Measurements from ENCODE around the gene GPR132.

Gene GPR132

DNA sequence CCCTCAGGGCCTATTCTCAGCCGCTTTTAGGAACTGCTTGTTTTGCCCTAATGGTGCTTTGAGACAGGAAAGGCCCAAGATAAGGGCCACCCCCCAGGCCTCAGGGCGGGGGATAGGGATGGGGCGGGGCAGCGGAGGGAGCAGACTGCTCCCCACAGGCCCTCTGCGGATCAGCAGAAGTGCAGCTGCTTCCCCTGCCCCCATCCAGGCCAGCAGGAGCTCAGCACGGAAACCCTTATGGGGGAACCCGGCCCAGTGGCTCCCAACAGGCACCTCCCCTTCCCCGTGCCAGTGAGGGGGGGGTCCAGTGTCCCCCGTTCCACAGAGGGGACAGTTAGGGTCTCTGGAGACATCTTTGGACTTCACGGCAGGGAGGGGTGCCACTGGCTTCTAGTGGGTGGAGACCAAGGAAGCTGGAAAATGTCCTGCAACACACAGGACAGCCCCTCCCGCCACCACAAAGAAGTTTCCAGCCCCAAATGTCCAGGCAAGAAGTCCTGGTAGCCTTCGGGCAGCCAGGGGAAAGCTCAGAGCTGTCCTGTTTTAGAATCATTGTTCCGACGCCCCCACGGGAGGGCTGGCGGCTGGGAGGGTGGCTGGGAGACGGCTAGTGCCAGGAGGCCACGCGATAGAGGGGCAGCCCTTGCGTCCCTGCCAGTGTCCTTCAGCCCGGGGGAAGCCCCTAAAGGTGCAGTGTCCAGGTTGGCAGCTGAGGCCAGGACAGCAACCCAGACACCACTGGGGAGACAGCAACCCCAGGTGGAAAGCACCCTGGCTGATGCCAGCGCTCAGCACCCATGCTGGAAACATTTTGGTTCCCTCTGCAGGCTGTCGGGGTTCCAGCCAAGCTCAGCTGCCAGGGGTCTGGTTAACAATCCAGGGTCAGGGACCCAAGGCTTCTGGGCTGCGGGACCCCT is 10.4 kb upstream of the GPR132 start:
- H3K4me3 ChIP-seq (ENCODE audit: low read length) = no peak overlapping the region; the same call in 1 of the 2 replicates
- TF ChIP-seq ZNF274 (IDR thresholded peaks at IDR 0.05; ENCODE audit: low read depth, low read length) = no peak

GRCh38 chr14:105074601-105075053 is 9.4 kb upstream of the GPR132 start:
- no peak for TF ChIP-seq ZNF274 (IDR thresholded peaks at IDR 0.05; ENCODE audit: low read depth, low read length)
- no peak overlapping the region for H3K4me3 ChIP-seq (ENCODE audit: low read length)

- H3K4me3 ChIP-seq (ENCODE audit: low read length) = no peak overlapping the region
- no peak for TF ChIP-seq ZNF274 (IDR thresholded peaks at IDR 0.05; ENCODE audit: low read depth, low read length)
Observed at GRCh38 chr14:105073720-105074600, 8.7 kb upstream of the GPR132 start.

GRCh38 chr14:105072892-105073719 is 7.9 kb upstream of the GPR132 start:
- H3K4me3 ChIP-seq (ENCODE audit: low read length) = no peak overlapping the region
- no peak for TF ChIP-seq ZNF274 (IDR thresholded peaks at IDR 0.05; ENCODE audit: low read depth, low read length)

DNA sequence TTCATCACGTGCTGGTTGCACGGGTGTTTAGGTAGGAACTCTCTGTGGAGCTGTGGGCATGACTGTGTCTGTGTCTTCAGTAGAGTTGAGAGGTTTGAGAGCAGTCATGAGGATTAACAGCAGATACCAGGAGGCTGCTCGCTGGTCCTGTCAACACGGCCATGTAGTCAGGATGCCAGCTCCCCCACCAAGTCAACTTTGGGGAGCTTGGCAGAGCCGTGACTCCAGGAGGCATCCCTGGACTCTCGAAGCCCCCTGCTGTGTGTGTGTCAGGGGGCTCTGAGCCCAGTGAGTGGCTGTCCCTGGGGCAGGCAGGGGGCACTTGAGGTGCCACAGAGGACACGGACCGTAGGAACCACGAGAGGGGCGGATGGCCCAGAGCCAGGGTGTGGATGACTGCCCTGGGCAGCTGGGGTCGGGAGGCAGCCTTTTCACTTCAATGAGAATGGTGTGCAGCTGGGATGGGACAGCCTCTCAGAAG is 7.2 kb upstream of the GPR132 start:
- no peak for TF ChIP-seq ZNF274 (IDR thresholded peaks at IDR 0.05; ENCODE audit: low read depth, low read length)
- no peak overlapping the region for H3K4me3 ChIP-seq (ENCODE audit: low read length)

DNA sequence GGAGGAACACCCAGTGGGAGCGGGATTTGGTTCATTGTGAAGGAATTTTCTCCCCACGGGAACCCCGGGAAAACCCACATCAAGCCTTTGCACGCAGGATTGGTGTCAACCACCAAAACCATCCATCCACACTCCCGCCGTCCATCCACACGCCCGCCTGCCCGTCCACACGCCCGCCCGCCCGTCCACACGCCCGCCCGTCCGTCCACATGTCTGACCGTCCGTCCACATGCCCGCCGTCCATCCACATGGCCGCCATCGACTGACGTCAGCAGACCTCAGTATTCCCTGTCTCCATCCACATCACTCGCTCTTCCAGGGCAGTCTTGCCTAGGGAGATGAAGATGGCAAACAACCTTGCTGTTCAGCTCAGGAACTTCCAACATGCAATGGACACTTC is 6.7 kb upstream of the GPR132 start:
- TF ChIP-seq ZNF274 (IDR thresholded peaks at IDR 0.05; ENCODE audit: low read depth, low read length) = no peak
- H3K4me3 ChIP-seq (ENCODE audit: low read length) = no peak overlapping the region

DNA sequence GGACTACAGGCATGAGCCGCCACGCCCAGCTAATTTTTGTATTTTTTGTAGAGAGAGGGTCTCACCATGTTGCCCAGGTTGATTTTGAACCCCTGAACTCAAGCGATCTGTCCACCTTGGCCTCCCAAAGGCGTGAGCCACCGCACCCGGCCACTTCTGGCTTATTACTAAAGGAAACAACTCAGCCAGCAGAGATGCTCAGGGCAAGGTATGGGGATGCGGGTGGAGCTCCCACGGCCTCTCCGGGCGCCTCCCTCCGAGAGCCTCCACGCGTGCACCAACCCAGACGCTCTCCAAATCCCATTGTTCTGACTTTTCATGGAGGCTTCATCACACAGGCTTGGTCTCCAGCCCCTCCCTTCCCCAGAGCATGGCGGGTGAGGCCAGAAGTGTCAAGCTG is 6.1 kb upstream of the GPR132 start:
- no peak for TF ChIP-seq ZNF274 (IDR thresholded peaks at IDR 0.05; ENCODE audit: low read depth, low read length)
- H3K4me3 ChIP-seq (ENCODE audit: low read length) = no peak overlapping the region

DNA sequence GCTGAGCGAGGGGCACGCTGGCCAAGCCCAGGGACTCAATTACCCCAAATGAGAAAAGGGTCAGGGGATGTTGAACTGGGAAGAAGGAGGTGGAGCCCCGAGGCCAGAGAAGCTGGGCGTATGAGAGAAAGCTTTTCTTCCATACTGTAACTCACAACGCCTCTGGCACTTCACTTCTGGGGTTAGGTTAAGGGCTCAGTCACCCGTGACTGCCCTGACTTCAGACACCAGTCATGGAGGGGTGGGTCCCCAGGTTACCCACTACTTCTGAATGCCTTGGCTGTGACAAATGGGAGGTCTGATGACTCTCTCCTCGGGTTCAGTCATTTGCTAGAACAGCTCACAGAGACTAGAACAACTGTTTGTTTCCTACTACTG is 5.5 kb upstream of the GPR132 start:
- no peak for TF ChIP-seq ZNF274 (IDR thresholded peaks at IDR 0.05; ENCODE audit: low read depth, low read length)

DNA sequence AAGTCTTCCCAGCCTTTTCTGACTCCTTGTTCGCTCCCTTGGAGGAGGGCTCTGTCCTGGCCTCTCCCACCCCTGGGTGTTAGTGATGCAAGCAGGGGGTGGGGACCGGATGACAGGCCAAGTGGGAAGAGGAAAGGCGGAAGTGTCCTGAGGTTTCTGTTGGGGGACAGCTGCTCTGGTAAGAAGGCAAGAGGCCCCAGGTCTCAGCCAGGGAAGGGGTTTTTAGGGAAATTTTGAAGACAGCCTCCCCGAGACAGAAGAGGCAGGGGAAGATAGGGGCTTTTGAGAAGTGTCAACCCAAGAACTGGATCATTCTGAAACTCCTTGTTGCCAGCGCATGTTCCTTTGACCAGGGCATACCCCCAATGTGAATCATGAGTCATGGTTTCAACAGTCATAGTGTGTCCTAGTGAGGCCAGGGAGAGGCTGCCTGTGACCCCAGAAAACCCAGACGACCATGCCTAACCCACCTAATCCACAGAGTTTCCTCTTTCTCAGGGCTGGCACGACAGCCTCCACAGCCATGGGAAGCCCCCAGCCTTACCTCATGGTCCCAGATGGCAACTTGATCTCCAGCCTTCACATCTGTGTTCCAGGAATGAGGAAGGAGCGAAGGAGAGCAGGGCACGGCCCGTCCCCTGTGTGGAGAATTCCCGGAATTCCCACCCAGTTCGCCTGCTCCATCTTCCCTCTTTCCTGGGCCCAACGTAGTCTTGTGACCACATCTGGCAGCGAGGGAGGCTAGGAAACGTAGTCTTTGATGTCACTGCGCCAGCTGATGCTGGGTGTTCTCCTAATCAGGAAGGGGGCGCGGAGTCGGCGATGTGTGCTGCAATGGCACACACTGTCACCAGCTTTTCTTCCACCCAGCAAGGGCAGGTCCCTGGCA is 4.9 kb upstream of the GPR132 start:
- no peak for TF ChIP-seq ZNF274 (IDR thresholded peaks at IDR 0.05; ENCODE audit: low read depth, low read length)
- H3K4me3 ChIP-seq (ENCODE audit: low read length) = peak overlapping the region; percentile 4; the same call in 1 of the 2 replicates

More for the DNA sequence above, 5.5 kb upstream of the GPR132 start:
- H3K4me3 ChIP-seq (ENCODE audit: low read length) = peak overlapping the region; percentile 4; the same call in 1 of the 2 replicates

- no peak for TF ChIP-seq ZNF274 (IDR thresholded peaks at IDR 0.05; ENCODE audit: low read depth, low read length)
- no peak overlapping the region for H3K4me3 ChIP-seq (ENCODE audit: low read length)
Observed at GRCh38 chr14:105069522-105069870, 4.3 kb upstream of the GPR132 start.

DNA sequence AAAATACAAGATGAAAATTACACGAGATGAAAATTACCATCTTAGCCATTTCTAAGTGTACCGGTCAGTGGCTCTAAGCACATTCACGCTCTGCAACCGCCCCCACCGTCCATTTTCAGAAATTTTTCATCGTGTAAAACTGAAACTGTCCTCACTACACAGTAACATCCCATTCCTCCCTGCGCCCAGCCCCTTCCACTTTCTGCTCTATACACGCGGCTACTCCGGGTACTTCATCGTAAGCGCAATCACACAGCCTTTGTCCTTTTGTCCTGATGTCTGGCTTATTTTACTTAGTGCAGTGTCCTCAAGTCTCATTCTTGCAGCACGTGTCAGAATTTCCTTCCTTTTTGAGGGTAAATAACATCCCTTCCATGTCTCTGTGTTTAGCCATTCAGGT is 3.6 kb upstream of the GPR132 start:
- no peak for TF ChIP-seq ZNF274 (IDR thresholded peaks at IDR 0.05; ENCODE audit: low read depth, low read length)
- no peak overlapping the region for H3K4me3 ChIP-seq (ENCODE audit: low read length)

DNA sequence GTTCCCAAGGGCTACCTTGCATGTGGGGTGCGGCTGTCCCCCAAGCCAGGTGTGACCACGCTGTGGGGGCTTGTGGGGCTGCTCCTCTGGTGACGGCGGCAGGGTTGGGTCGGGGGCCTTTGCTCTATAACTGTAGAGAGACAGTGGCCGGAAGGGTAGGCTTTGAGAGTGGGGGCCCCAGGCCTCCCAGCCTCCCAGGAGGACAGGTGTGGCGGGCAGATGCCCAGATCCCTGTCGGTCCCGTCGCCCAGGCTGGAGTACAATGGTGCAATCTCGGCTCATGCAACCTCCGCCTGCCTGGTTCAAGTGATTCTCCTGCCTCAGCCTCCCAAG is 2.7 kb upstream of the GPR132 start:
- no peak overlapping the region for H3K4me3 ChIP-seq (ENCODE audit: low read length)
- TF ChIP-seq ZNF274 (IDR thresholded peaks at IDR 0.05; ENCODE audit: low read depth, low read length) = no peak
